HepG2 (cell line): Measurements from ENCODE around the gene LAMB2. TPM values are rescaled to one million over a fixed set of nuclear protein-coding genes. Genes with fewer than 3 reads are reported as not detected.

Experiments
- ARNT2 ChIP-seq: sonication (generic); formaldehyde crosslinking; IDR thresholded peaks from 2 replicates; pipeline ENCODE4 v1.8.0; 2022; ENCODE audit warnings: mild to moderate bottlenecking, low read depth, missing genetic modification reagents, moderate library complexity
- EED ChIP-seq: sonication (generic); formaldehyde crosslinking; IDR thresholded peaks from 2 replicates; pipeline ENCODE4 v1.5.0; 2020; ENCODE audit warnings: mild to moderate bottlenecking, missing genetic modification reagents
- ERF ChIP-seq: IDR thresholded peaks from 2 replicates; pipeline ENCODE4 v1.6.1; 2018; ENCODE audit warnings: missing biosample characterization, missing genetic modification reagents
- HBP1 ChIP-seq: IDR thresholded peaks from 2 replicates; pipeline ENCODE4 v1.6.1; 2016; ENCODE audit warnings: low read depth, control low read depth
- KAT7 ChIP-seq: IDR thresholded peaks from 2 replicates; pipeline ENCODE4 v1.6.1; 2018; ENCODE audit warnings: borderline replicate concordance, missing compliant biosample characterization
- KDM4B ChIP-seq: sonication (generic); formaldehyde crosslinking; IDR thresholded peaks from 2 replicates; pipeline ENCODE4 v1.4.0; 2020; ENCODE audit warnings: missing genetic modification reagents
- MAFG ChIP-seq: sonication (generic); formaldehyde crosslinking; IDR thresholded peaks from 2 replicates; pipeline ENCODE4 v1.5.1; 2020; ENCODE audit warnings: mild to moderate bottlenecking, missing genetic modification reagents
- MAZ ChIP-seq, 2 experiments: sonication (generic) in 1 of 2; formaldehyde crosslinking in 1 of 2; IDR thresholded peaks; 2 replicates each; pipeline versions ENCODE4 v1.5.0 to v1.6.1; 2012 to 2020; ENCODE audit warnings: low read depth in 2 of 2, mild to moderate bottlenecking in 2 of 2, borderline replicate concordance in 1 of 2, improper control_type of control experiment in 1 of 2, low read length in 1 of 2, missing genetic modification reagents in 1 of 2, moderate library complexity in 1 of 2
- NFIC ChIP-seq: IDR thresholded peaks from 2 replicates; pipeline ENCODE4 v1.6.1; 2012; ENCODE audit warnings: mild to moderate bottlenecking, low read length, inconsistent platforms
- REPIN1 ChIP-seq: sonication (generic); formaldehyde crosslinking; IDR thresholded peaks from 2 replicates; pipeline ENCODE4 v1.8.0; 2022; ENCODE audit warnings: missing genetic modification reagents, low read depth, mild to moderate bottlenecking, borderline replicate concordance
- SALL1 ChIP-seq: sonication (generic); formaldehyde crosslinking; IDR thresholded peaks from 2 replicates; pipeline ENCODE4 v1.8.0; 2022; ENCODE audit warnings: mild to moderate bottlenecking, missing genetic modification reagents
- SOX6 ChIP-seq, 2 experiments: fragments of 450-650 bp in 1 of 2; sonication (generic) in 1 of 2; formaldehyde crosslinking in 1 of 2; IDR thresholded peaks; 2 replicates each; pipeline versions ENCODE4 v1.4.0 to v1.6.1; 2017 to 2020; ENCODE audit warnings: antibody characterized with exemption in 1 of 2, mild to moderate bottlenecking in 1 of 2, missing genetic modification reagents in 1 of 2
- TFDP1 ChIP-seq: IDR thresholded peaks from 2 replicates; pipeline ENCODE4 v1.6.1; 2016; ENCODE audit warnings: missing compliant biosample characterization, missing genetic modification reagents, borderline replicate concordance
- ZBTB46 ChIP-seq: sonication (generic); formaldehyde crosslinking; IDR thresholded peaks from 2 replicates; pipeline ENCODE4 v1.4.0; 2020; ENCODE audit warnings: mild to moderate bottlenecking, missing genetic modification reagents, borderline replicate concordance
- ZNF501 ChIP-seq: sonication (generic); formaldehyde crosslinking; IDR thresholded peaks from 2 replicates; pipeline ENCODE4 v1.5.1; 2020; ENCODE audit warnings: mild to moderate bottlenecking, moderate library complexity, missing genetic modification reagents
- ZNF543 ChIP-seq: sonication (generic); formaldehyde crosslinking; IDR thresholded peaks from 2 replicates; pipeline ENCODE4 v1.4.0; 2020; ENCODE audit warnings: mild to moderate bottlenecking, missing genetic modification reagents
- ZNF777 ChIP-seq: sonication (generic); formaldehyde crosslinking; IDR thresholded peaks from 2 replicates; pipeline ENCODE4 v1.4.0; 2020; ENCODE audit warnings: missing genetic modification reagents
- ZNF788 ChIP-seq: sonication (generic); formaldehyde crosslinking; IDR thresholded peaks from 2 replicates; pipeline ENCODE4 v1.5.0; 2020; ENCODE audit warnings: mild to moderate bottlenecking, missing genetic modification reagents, borderline replicate concordance
- ZNF841 ChIP-seq: sonication (generic); formaldehyde crosslinking; IDR thresholded peaks from 2 replicates; pipeline ENCODE4 v1.8.1; 2023; ENCODE audit warnings: missing genetic modification reagents, borderline replicate concordance
- polyA plus RNA-seq, 8 experiments: library from polyadenylated mRNA; depleted of rRNA in 3 of 8; stranded (reverse) in 7 of 8; unstranded in 1 of 8; fragments of >200 nt; fragmentation: Illumina TruSeq in 4 of 8; extraction: Trizol in 4 of 8; gene quantifications; 2 replicates each; pipeline versions ENCODE4 v1.2.1 to v1.2.3, GENCODE V29; 2011 to 2016; ENCODE audit warnings: low read depth in 4 of 8, missing spikeins in 1 of 8, mixed read lengths in 1 of 8; ENCODE audit not compliant: insufficient read depth in 1 of 8
- total RNA-seq, 5 experiments: library from RNA; depleted of rRNA; stranded (reverse); fragments of >200 nt; fragmentation: Illumina TruSeq; extraction: Trizol; gene quantifications; 2 replicates each; pipeline ENCODE4 v1.2.3, GENCODE V29; 2016; ENCODE audit warnings: low read depth in 1 of 5
- TF ChIP-seq, protein P1 (sequence below): sonication (generic); formaldehyde crosslinking; IDR thresholded peaks from 2 replicates; pipeline ENCODE4 v1.4.0; 2020; ENCODE audit warnings: low read depth, mild to moderate bottlenecking, missing genetic modification reagents
- TF ChIP-seq, protein P2 (sequence below): sonication (generic); formaldehyde crosslinking; IDR thresholded peaks from 2 replicates; pipeline ENCODE4 v1.5.0; 2020; ENCODE audit warnings: missing genetic modification reagents, mild to moderate bottlenecking, borderline replicate concordance

The LAMB2 gene
- total and polyA plus RNA-seq, 2 of the 13 experiments (the other 11 are each of a cell fraction or from before 2014, with no cell fraction given): 208 to 443 TPM

DNA sequence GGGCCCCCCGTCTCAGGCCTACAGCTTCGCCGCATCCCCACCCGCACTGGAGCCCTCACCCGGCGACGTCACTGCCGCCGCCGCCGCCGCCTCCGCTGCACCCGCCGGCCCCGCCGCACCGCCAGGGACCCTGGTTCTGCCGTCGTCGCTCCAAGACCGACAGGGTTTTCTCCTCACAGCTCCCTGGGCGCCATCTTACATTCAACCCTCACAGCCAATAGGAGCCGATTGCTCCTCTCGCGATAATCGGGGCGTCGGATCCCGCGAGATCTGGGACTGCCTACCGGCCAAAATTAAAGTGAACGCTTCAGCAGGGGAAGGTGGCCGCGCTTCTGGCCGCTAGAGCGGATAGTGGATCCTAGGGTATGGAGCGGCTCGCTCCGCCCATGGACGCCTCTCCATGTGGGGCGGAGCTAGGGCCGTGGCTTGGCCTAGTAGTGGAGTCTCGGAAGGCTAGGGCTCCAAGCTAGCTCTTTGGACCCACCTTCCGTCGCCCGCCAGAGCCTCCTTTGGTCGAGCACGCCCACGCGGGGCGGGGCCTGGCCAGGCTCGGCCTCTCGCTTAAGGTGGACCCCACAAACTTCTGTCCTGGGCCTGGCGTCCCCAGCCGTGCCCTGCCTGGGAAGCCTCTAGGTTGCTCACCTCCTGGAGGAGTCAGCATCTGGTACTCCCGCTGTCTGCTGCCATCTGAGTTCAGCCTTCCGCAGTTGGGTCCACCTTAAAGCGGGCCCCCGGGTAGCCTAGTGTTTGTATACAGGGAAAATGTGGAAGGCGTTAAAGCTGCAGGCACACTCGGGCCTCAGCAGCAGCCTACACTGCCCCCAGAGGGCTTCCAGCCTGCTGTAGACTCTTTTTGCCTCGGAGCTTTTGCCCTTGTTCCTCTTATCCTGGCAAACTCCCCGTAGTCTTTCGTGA is 38.7 kb downstream of the LAMB2 start, which contains the start of gene QRICH1 (continued):
- no peak for TF ChIP-seq HBP1 (CRISPR knock-in tag)
- no peak; the same call in 1 of the 2 replicates for TF ChIP-seq ZNF501
- peak; percentile 26; the same call in 1 of the 2 replicates for TF ChIP-seq EED
- TF ChIP-seq, protein P1, sequence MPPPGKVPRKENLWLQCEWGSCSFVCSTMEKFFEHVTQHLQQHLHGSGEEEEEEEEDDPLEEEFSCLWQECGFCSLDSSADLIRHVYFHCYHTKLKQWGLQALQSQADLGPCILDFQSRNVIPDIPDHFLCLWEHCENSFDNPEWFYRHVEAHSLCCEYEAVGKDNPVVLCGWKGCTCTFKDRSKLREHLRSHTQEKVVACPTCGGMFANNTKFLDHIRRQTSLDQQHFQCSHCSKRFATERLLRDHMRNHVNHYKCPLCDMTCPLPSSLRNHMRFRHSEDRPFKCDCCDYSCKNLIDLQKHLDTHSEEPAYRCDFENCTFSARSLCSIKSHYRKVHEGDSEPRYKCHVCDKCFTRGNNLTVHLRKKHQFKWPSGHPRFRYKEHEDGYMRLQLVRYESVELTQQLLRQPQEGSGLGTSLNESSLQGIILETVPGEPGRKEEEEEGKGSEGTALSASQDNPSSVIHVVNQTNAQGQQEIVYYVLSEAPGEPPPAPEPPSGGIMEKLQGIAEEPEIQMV (CRISPR knock-in tag): peak; percentile 46; the same call in 1 of the 2 replicates
- no peak for TF ChIP-seq MAFG
- TF ChIP-seq ERF: peak; percentile 89
- TF ChIP-seq ZNF841 (CRISPR knock-in tag): no peak
- no peak for TF ChIP-seq ZBTB46 (CRISPR knock-in tag)
- peak; percentile 20 for TF ChIP-seq TFDP1 (CRISPR knock-in tag)
- peak; percentile 79; the same call in 1 of the 2 replicates for TF ChIP-seq REPIN1 (CRISPR knock-in tag)
- peak; percentile 68; the same call in 1 of the 2 replicates for TF ChIP-seq KAT7
- 0 out of 2 replicates have a peak, but pooled peaks have one; percentile 16 for TF ChIP-seq KDM4B (CRISPR knock-in tag)
- peak; percentile 73; the same call in 1 of the 2 replicates for TF ChIP-seq ZNF788 (CRISPR knock-in tag)
- peak; percentile 58; the same call in 1 of the 2 replicates for TF ChIP-seq ARNT2 (CRISPR knock-in tag)
- no peak; the same call in 1 of the 2 replicates for TF ChIP-seq ZNF777
- TF ChIP-seq SALL1 (CRISPR knock-in tag): peak; percentile 56
- TF ChIP-seq MAZ (IDR thresholded peaks at IDR 0.05; ENCODE audit: borderline replicate concordance, low read depth, low read length): peak; percentile 44; the same call in 1 of the 2 replicates
- TF ChIP-seq MAZ (CRISPR knock-in tag; IDR thresholded peaks at IDR 0.05; ENCODE audit: low read depth): peak; percentile 50; the same call in 1 of the 2 replicates
- TF ChIP-seq, protein P2, sequence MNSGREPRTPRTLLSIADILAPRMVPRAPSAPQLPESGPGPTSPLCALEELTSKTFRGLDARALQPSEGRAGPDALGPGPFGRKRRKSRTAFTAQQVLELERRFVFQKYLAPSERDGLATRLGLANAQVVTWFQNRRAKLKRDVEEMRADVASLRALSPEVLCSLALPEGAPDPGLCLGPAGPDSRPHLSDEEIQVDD (CRISPR knock-in tag): peak; percentile 8; the same call in 1 of the 2 replicates
- TF ChIP-seq ZNF543: peak; percentile 14; the same call in 1 of the 2 replicates
- TF ChIP-seq NFIC: no peak
- TF ChIP-seq SOX6 (IDR thresholded peaks at IDR 0.05): no peak
- TF ChIP-seq SOX6 (CRISPR knock-in tag; IDR thresholded peaks at IDR 0.05): peak; percentile 76
